HG03064 (cell line): ENCODE results near the gene KCNIP1.

Experiments used
- ATAC-seq: cut with Tn5 transposase; IDR thresholded peaks from one replicate; pipeline ENCODE4 v1.9.1; 2021; ENCODE audit warnings: low read depth; ENCODE audit not compliant: unreplicated experiment

Gene KCNIP1

GRCh38 chr5:170482511-170482910 lies 21.3 kb upstream of the KCNIP1 start:
- ATAC-seq = no peak

GRCh38 chr5:170483701-170484458 lies 19.9 kb upstream of the KCNIP1 start:
- ATAC-seq = no peak

DNA sequence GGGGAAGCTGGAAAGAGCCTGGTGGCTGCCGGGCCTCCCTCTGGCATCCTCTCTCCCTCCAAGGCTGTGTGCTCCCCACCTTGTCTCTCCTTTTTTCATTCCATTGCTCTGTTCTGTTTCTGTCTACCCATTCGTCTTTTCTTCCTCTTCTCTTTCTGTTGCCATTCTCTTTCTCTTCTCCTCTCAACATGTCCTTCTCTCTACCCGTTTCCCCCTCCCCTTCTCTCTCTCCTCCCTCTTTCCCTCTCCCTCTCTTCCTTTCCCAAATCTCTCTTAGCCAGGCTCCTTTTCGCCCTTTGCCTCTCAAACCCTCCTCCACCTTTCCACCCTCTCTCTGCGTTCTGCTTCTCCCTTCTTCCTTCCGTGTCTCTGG lies 19.4 kb upstream of the KCNIP1 start:
- ATAC-seq = no peak

GRCh38 chr5:170484847-170485615 lies 18.8 kb upstream of the KCNIP1 start:
- no peak for ATAC-seq

- no peak for ATAC-seq
These were observed 18.3 kb upstream of the KCNIP1 start for GRCh38 chr5:170485616-170485911.

DNA sequence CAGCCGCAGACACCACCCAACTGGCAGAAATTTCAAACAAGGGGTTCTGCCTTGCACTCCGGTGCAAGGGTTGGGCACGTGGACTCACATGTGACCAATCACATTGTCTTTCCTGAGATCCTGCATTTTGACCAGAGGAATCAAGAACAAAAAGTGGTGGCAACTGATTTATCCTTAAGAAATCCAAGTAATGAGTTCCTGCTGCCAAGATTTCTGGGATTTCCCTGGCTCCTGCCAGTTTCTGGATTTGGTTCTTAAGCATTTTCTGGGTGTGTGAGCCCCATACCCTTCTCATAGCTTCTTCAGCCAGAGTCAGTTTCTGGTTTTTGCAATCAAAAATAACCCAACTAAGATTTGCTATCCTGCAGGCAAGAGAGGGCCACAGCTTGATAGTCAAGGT lies 17.4 kb upstream of the KCNIP1 start:
- no peak for ATAC-seq

GRCh38 chr5:170488570-170488969 lies 15.2 kb upstream of the KCNIP1 start:
- ATAC-seq = no peak

DNA sequence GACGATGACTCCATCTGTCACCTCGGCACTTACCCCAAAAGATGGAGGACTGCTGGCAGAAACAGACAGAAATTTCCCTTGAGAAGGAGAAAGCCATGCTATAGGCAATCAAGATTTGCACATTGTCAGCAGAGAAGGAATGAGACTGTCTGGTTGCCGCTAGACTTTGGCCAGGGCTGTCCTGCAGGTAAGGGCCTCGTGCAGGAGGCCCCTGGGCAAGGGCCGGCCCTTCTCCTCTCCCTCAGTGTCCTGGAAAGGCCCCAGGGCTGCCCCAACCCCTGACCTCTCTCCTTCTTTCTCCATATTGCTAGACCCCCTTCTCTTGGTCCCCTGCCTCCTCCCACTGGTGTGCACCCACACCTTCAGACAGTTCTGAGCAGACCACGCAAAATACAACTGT lies 14.6 kb upstream of the KCNIP1 start:
- no peak for ATAC-seq

DNA sequence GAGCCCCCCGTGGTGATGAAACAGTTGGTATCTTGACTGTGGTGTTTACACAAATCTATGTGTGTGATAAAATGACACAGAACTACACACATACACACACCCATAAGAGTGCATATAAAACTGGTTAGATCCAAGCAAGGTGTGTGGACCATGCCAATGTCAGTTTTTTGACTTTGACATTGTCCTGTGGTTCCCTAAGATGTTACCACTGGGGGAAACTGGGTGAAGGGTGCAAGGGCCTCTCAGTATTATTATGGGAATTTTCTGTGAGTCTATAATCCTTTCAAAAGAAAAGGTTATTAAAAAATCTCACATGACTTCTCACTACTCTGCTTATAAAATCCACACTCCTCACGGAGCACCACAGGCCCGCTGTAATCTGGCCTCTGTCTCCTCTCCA lies 13.4 kb upstream of the KCNIP1 start:
- ATAC-seq = no peak

DNA sequence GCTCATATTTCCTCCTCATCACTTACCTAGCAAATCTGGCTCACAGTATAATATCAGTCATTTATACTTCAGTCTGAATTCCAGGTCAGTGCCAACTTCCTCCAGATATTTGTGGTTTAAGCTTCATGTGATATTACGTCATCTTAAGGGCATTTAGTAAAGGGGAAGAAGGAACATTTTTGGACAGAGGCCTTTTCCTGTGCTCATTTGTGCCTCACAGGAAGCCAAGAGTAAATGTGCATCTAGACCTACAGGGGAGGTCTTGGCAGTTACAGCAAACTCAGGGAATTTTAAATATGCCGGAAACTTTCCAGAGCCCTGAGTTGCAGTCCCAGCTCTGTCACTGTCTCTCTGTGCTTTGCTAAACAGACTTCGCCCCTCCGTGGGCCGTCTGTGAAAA lies 12.3 kb upstream of the KCNIP1 start:
- no peak for ATAC-seq

DNA sequence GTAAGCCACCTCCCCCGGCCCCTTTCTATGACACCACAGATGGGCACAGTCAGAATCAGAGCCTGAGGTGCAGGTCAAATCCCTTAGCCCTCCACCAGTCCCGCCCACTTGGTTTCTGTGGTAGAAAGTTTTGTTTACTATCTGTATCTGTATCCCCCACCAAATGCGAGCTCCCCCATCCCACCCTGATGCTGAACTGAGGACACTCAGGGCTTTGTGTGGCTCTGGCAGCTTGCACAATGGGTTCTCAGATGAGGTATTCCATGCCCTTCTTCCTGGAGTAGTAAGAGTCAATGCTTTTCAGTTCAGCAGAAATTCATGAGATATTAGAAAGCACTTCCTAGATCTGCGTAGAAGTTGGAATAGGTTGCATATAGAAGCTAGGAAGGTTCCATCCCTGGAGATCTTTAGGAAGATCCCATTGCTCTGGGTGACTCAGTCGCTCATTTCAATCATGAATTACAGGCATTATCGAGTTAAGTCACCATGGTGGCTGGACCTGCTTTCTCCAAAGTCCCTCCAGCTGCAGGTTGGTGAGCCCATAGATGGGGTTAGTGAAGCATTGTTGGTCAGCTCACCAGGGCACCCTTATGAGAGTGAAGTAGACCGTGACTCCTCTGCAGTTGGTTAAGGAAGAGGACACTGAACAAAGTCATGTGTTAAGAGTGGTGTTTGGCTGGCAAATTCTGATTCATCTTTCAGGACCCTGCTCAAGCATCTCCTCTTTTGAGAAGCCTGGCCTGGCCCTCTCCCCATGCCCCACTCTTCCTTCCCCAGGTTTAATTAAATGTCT lies 10.6 kb upstream of the KCNIP1 start:
- ATAC-seq = no peak

GRCh38 chr5:170494041-170494440 lies 9.8 kb upstream of the KCNIP1 start:
- ATAC-seq = no peak

- no peak for ATAC-seq
These were observed 7.8 kb upstream of the KCNIP1 start for GRCh38 chr5:170495825-170496661.

- no peak for ATAC-seq
These were observed 7.2 kb upstream of the KCNIP1 start for GRCh38 chr5:170496662-170497028.

DNA sequence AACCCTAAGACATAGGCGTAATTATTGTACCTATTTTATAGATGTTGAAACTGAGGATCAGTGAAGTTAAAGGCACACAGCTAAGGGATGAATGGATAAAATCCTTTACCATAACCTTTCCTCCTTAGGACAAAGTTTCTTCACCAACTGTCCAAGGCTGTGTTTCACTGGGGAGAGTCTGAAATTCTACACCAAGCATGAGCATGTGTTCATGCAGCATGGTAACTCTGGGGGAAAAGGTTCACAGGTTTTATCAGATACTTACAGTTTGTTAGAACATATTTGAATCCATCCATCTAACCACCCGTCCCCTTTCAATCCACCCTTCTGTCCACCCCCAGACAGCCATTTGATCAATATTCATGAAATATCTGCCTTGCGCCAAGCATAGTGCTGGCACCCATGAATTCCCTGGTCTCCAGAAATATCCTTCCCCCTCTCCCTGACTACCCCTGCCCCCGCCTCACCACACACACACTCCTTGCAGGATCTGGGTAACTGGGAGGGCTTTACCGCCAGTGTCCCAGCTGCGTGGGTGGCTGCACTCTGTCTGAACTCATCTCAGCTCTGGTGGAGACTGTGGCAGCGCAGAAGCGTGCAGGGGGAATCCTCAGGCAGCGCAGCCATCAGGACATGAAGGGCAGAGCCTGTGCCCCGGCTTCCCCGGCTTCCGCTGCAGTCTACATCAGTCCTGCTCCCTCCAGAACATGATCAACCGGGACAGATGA lies 6.3 kb upstream of the KCNIP1 start:
- no peak for ATAC-seq

GRCh38 chr5:170498811-170499351 lies 4.9 kb upstream of the KCNIP1 start:
- no peak for ATAC-seq

- no peak for ATAC-seq
These were observed 4.2 kb upstream of the KCNIP1 start for GRCh38 chr5:170499621-170500020.

GRCh38 chr5:170501361-170501760 lies 2.5 kb upstream of the KCNIP1 start:
- no peak for ATAC-seq

- ATAC-seq = no peak
These were observed 1.9 kb upstream of the KCNIP1 start for GRCh38 chr5:170501931-170502330.
